AG20443 (cell line): ENCODE measurements around the gene FAM163A.
"Not testable (repeated sequence)": the region's sequence is repeated elsewhere in the genome, so short reads cannot be mapped to it uniquely, and the experiment has no call there.

Experiments used
- DNase-seq: peaks from one replicate; pipeline ENCODE4 v3.0.0; 2012; ENCODE audit warnings: low spot score, mixed read lengths

Gene FAM163A

DNA sequence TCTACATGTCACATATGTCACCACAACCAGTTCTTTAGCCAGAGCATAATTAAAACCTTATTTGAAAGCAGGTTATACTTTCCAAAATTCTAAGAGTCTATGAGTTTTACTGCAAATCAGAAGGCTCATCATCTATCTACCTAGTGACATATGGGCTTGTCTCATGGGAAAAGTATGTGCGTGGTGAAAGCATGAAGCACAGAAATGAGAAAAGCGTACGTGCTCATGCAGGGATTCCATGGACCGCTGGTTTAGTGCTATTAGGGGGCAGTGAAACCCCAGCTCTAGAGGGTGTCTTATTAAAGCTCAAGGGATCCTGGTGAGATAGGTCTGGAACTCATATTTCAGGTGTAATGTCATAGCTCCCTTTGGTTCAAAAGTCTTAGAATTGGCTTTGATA is 50.2 kb downstream of the FAM163A start:
- no peak for DNase-seq

DNA sequence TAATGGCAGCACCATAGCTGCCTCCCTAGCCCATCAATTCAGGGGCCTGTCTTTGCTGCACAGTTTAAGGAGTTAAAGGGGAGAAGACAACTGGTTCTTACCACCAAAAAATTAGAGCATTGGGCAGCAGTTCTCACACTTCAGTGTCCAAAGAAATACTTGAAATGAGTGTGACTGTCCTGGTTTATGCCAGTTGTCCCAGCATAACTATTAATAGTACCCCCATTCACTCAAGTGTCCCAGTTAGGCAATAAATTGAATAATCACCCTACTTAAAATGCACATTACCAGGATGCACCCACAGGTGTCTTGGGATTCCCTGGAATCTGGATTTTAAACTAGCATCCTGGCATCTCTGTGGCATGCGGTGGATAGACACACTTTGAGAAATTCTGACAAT is 51.1 kb downstream of the FAM163A start:
- DNase-seq, result no peak

- no peak for DNase-seq
These were observed 51.6 kb downstream of the FAM163A start for GRCh38 chr1:179794669-179795068.

- no peak for DNase-seq
These were observed 55.2 kb downstream of the FAM163A start for GRCh38 chr1:179798213-179798863.

- DNase-seq, result no peak
These were observed 55.9 kb downstream of the FAM163A start for GRCh38 chr1:179798864-179799516.

DNA sequence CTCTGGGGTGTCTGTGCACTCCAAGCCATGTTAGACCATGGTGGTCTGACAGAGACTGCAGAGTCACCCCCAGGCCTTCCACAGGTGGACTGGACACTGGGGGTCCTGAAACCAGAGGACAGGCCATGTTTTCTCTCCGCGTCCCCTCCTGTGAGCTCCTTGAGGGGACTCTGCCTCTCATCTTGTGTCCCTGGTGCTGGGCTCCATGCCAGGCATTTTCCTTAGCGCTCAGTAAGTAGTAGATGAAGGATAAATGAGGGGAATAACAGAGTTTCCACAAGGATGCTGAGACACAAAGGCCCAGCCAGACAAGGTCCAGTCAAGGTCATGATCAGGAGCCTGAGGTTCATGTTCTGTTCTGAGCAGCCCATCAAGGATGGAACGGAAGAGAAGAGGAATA is 57.4 kb downstream of the FAM163A start:
- no peak for DNase-seq

- no peak for DNase-seq
These were observed 60.0 kb downstream of the FAM163A start for GRCh38 chr1:179803104-179803503.

DNA sequence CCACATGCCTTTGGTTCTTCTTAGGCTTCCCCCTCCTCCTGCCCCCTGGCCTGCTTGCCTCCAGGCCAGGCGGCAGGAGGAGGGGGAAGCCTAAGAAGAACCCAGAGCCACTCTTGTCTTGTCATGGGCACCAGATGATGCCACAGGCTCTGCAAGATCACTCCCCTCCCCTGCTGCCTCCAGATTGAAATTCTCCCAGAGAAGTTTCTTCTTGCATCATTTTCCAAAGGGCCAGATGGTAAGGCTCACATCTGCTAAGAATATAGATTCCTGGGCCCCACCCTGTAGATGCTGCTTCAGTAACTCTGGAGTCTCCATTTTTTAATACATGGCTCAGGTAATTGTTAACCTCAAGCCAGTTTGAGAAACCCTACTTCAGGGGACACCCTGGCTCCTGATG is 60.8 kb downstream of the FAM163A start:
- no peak for DNase-seq

GRCh38 chr1:179804417-179804816 is 61.3 kb downstream of the FAM163A start:
- not testable (repeated sequence) for DNase-seq

- DNase-seq, result no peak
These were observed 62.5 kb downstream of the FAM163A start for GRCh38 chr1:179805291-179806195.

DNA sequence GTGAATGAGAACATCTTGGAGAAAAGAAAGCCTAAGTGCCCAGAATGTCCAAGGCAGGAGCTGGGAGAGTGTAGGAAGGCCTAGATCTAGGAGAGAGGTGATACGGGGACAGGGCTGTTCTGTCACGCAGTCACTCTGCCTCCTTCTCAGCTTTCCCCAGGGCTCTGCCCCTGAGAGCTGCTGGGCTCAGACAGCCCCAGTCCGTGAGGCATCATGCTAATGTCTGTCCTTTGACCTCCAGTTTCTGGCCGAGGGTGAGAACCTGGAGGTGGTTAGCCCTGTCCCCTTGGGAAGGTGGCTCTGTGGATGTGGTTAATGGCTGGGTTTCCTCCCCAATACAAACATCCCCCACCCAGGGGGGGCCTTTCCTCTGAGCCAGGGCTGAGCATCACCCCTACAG is 63.2 kb downstream of the FAM163A start:
- DNase-seq, result no peak

- no peak for DNase-seq
These were observed 64.2 kb downstream of the FAM163A start for GRCh38 chr1:179807291-179807690.

GRCh38 chr1:179807691-179808485 is 64.8 kb downstream of the FAM163A start:
- DNase-seq, result peak; percentile 52

DNA sequence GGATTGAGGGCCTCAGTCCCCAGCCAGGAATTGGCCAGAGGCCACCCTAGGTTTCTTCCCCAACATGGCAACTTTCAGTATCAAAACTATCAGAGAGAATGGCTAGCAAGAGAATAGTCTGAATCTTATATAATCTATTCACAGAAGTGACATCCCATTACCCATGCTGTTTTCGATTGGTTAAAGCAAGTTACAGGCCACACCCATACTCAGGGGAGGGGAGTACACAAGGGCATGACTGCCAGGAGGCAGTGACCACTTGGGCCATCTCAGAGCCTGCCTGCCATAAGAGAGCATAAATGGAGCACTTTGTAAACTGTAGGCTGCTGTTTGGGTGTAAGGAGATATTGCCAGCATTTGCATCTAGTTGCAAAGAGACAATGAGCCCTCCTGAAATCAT is 65.4 kb downstream of the FAM163A start:
- no peak for DNase-seq

DNA sequence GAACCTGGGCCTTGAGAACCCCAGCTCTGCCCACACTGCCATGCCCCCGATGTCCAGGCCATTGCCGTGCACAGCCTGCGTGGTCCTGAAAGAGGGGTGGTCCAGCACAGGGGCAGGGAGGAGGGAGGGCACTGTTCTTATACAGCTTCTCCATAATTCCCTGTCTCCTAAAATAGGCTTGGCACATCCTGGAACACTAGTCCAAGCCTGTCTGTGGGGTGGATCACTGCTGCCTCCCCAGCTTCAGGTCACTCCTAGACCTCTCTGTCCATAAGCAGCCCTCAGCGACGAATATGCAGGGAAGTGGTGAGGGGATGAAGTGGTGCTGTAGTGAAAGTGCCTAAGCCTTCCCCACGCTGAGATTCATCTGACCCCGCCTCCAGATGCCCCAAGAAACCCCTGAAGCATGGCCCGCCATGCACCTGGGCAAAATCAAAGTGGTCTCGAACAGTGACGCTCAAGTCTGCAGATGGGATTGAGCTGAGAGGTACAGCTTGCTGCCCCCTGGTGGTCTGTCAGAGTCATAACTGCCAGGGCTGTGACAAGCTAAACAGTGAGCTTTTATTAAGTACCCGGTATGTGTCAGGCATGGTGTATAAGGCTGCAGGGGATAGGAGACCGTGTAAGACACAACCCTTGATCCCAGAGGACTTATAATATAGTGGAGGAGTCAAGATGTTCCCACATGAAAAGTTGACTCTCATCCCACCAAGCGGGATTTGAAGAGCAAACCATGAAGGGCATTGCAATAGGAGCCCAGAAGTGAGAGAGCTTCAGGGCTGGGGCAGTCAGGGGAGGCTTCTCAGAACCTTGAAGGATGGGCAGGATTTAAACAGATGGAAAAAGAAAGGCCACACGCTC is 66.6 kb downstream of the FAM163A start:
- DNase-seq, result peak; percentile 76

GRCh38 chr1:179810367-179810715 is 67.2 kb downstream of the FAM163A start:
- DNase-seq, result no peak

DNA sequence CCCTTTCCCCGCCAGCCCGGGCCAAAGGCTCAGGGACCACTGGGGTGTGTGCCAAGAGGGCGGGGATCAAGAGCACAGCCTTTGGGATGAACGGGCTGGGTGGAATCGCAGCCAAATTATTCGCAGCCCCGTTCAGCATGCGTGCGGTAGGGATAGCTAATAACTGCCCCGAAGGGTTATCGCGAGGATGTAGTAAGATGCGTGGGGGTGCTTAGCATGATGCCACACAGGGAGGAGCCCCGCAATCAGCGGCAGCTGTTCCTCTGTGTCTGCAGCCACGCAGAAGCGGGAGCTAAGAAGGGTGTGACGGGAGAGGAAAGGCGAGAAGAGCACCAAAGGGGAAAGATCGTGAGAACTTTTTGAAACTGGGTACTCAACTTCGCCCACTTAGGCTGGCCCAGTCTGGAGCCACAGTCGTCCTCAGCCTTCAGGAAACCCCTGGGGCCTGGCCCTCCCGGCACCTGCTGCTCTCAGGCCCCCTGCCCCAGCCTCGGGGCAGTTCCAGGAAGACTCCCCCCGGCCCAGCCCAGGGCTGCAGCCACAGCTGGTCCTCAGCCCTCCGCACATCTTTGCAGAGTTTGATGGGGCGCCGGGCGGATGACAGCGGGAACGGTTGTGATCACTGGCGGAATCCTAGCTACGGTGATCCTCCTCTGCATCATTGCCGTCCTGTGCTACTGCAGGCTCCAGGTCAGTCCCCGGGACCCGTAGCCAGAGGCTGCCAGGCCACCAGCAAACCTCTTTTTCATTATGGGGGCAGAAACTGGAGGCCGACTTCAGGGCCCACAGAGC is 69.6 kb downstream of the FAM163A start:
- DNase-seq, result no peak

- no peak for DNase-seq
These were observed 70.8 kb downstream of the FAM163A start for GRCh38 chr1:179813626-179814545.

DNA sequence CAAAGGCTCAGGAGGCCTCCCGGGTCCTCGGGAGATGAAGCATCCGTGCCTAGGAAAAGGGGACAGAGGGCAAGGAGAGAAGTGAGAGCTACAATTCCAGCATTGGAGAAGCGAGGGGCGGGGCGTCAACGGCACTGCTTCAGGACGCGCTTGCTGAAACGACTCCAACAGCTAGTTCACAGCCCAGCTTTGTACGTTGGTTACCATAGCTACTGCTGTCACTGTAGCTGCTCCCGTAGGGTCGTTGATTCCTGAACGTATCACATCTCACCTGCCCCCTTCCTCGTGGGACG is 71.4 kb downstream of the FAM163A start:
- peak; percentile 82 for DNase-seq

DNA sequence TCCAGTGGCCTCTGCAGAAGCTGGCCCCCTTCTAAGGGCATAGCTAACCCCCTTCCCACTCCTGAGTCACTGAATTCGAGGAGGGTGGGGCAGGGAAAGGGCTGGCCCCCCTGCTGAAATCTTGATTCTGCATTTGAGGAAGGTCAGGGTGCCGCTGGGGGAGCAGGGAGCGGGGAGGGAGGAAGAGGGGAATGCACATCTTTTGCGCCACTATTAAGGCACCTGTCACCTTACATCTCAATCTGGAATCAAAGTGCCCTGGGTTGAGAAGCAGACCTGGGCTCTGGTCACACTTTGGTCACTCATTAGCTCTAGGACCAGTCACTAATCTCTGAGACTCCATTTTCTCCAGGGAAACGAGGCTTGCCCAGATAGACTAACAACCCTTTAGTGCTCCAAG is 72.5 kb downstream of the FAM163A start:
- no peak for DNase-seq
